H1 (cell line): ENCODE results near the gene THBS4. TPM values are rescaled to one million over a fixed set of nuclear protein-coding genes. Genes with fewer than 3 reads are reported as not detected.

ENCODE experiments used
- CTCF ChIA-PET: fragments of 300-600 bp; sonication (Branson Sonifier 250); formaldehyde crosslinking; loops from one replicate; lab custom pipeline; 2021; ENCODE audit not compliant: partially characterized antibody; lab: Charles Lee
- POLR2A ChIA-PET: fragments of 300-600 bp; sonication (Branson Sonifier 250); formaldehyde crosslinking; loops from one replicate; lab custom pipeline; 2021; ENCODE audit warnings: inconsistent platforms; ENCODE audit not compliant: partially characterized antibody; lab: Charles Lee
- DNase-seq, 2 experiments: peaks; one replicate each; pipeline versions ENCODE4 v3.0.0 to v3.0.0-alpha.2; 2010 to 2022; ENCODE audit warnings: low spot score in 2 of 2, low read depth in 1 of 2, mixed read lengths in 1 of 2
- FAIRE-seq: peaks from 2 replicates; lab custom pipeline; 2011; peaks lifted over from hg19 to GRCh38; lab: Jason Lieb, UNC
- H2AFZ ChIP-seq: 2 replicates; pipeline ENCODE4 v1.8.1; 2012; ENCODE audit warnings: low read length, inconsistent platforms
- H2AK5ac ChIP-seq: 2 replicates; pipeline ENCODE4 v1.6.1; 2013; ENCODE audit warnings: low read depth, low read length
- H2BK120ac ChIP-seq: replicated peaks from 2 replicates; pipeline ENCODE3; 2013; ENCODE audit warnings: low read depth, low read length, inconsistent platforms
- H2BK12ac ChIP-seq: 2 replicates; pipeline ENCODE4 v1.6.1; 2013; ENCODE audit warnings: low read depth, low read length
- H2BK15ac ChIP-seq: 2 replicates; pipeline ENCODE4 v1.6.1; 2013; ENCODE audit warnings: low read length
- H2BK20ac ChIP-seq: 2 replicates; pipeline ENCODE4 v1.6.1; 2013; ENCODE audit warnings: low read length
- H2BK5ac ChIP-seq: 2 replicates; pipeline ENCODE4 v1.6.1; 2013; ENCODE audit warnings: low read depth, low read length
- H3K14ac ChIP-seq: 2 replicates; pipeline ENCODE4 v1.6.1; 2013; ENCODE audit warnings: inconsistent platforms; ENCODE audit not compliant: insufficient read length
- H3K18ac ChIP-seq: 2 replicates; pipeline ENCODE4 v1.6.1; 2013; ENCODE audit warnings: low read length; ENCODE audit errors: extremely low read depth
- H3K23ac ChIP-seq: 2 replicates; pipeline ENCODE4 v1.6.1; 2013; ENCODE audit warnings: inconsistent platforms; ENCODE audit not compliant: insufficient read length
- H3K23me2 ChIP-seq: 2 replicates; pipeline ENCODE4 v1.6.1; 2013; ENCODE audit warnings: low read depth, low read length
- H3K27ac ChIP-seq: 2 replicates; pipeline ENCODE4 v1.6.1; 2011; ENCODE audit warnings: low read depth, low read length, inconsistent platforms
- H3K27me3 ChIP-seq, 4 experiments: replicated peaks in 1 of 4; 1 replicate in 1 of 4; 2 replicates in 3 of 4; pipeline versions ENCODE4 v1.6.1 to v1.8.1; 2011 to 2013; ENCODE audit warnings: low read length in 3 of 4, mild to moderate bottlenecking in 3 of 4, inconsistent platforms in 2 of 4, mixed read lengths in 2 of 4, moderate library complexity in 1 of 4; ENCODE audit not compliant: control insufficient read depth in 3 of 4, insufficient read depth in 3 of 4; ENCODE audit errors: extremely low read depth in 1 of 4
- H3K36me3 ChIP-seq, 4 experiments: 2 replicates each; pipeline versions ENCODE4 v1.6.1 to v1.8.1; 2011 to 2013; ENCODE audit warnings: mild to moderate bottlenecking in 4 of 4, low read length in 3 of 4, moderate library complexity in 2 of 4, control low read depth in 1 of 4, inconsistent platforms in 1 of 4; ENCODE audit not compliant: insufficient read depth in 4 of 4, control insufficient read depth in 2 of 4
- H3K4ac ChIP-seq: replicated peaks from 2 replicates; pipeline ENCODE3; 2013; ENCODE audit warnings: low read length, low read depth, mixed read lengths, inconsistent platforms; ENCODE audit not compliant: insufficient read length
- H3K4me1 ChIP-seq, 4 experiments: replicated peaks in 1 of 4; 1 replicate in 1 of 4; 2 replicates in 3 of 4; pipeline versions ENCODE4 v1.6.1 to v1.8.1; 2011 to 2013; ENCODE audit warnings: low read length in 3 of 4, inconsistent platforms in 2 of 4, mixed read lengths in 1 of 4; ENCODE audit not compliant: insufficient read depth in 4 of 4, control insufficient read depth in 3 of 4
- H3K4me2 ChIP-seq, 2 experiments: 2 replicates each; pipeline versions ENCODE4 v1.6.1 to v1.8.1; 2011 to 2013; ENCODE audit warnings: low read depth in 2 of 2, low read length in 2 of 2, control low read depth in 1 of 2, inconsistent platforms in 1 of 2, mild to moderate bottlenecking in 1 of 2; ENCODE audit not compliant: insufficient read depth in 1 of 2
- H3K4me3 ChIP-seq, 4 experiments: fragments of 200-600, 300-600 bp in 1 of 4; sonication (generic), shearing (Covaris generic), sonication (Bioruptor Twin) in 1 of 4; 2 replicates each; pipeline versions ENCODE4 v1.5.1 to v1.8.1; 2011 to 2016; ENCODE audit warnings: low read length in 4 of 4, low read depth in 3 of 4, control low read depth in 2 of 4, inconsistent platforms in 2 of 4, mild to moderate bottlenecking in 2 of 4, mixed read lengths in 1 of 4, moderate library complexity in 1 of 4; ENCODE audit not compliant: insufficient read depth in 2 of 4; ENCODE audit errors: extremely low read depth in 1 of 4
- H3K56ac ChIP-seq: replicated peaks from 2 replicates; pipeline ENCODE3; 2013; ENCODE audit warnings: low read depth, mild to moderate bottlenecking, mixed read lengths, low read length, inconsistent platforms; ENCODE audit not compliant: insufficient read length
- H3K79me1 ChIP-seq: 2 replicates; pipeline ENCODE4 v1.6.1; 2013; ENCODE audit warnings: low read depth, low read length, control low read depth
- H3K79me2 ChIP-seq, 2 experiments: 2 replicates each; pipeline versions ENCODE4 v1.6.1 to v1.8.1; 2012 to 2013; ENCODE audit warnings: low read length in 2 of 2, mild to moderate bottlenecking in 2 of 2, inconsistent platforms in 1 of 2; ENCODE audit not compliant: insufficient read depth in 2 of 2, control insufficient read depth in 1 of 2
- H3K9ac ChIP-seq, 4 experiments: replicated peaks in 1 of 4; 1 replicate in 1 of 4; 2 replicates in 3 of 4; pipeline versions ENCODE4 v1.6.1 to v1.8.1; 2011 to 2013; ENCODE audit warnings: low read depth in 3 of 4, low read length in 3 of 4, control low read depth in 2 of 4, mild to moderate bottlenecking in 2 of 4, moderate library complexity in 2 of 4, inconsistent platforms in 1 of 4; ENCODE audit errors: extremely low read depth in 1 of 4
- H3K9me3 ChIP-seq, 2 experiments: 2 replicates each; pipeline versions ENCODE4 v1.6.1 to v1.8.1; 2012 to 2013; ENCODE audit warnings: mild to moderate bottlenecking in 2 of 2, moderate library complexity in 2 of 2, control low read depth in 1 of 2, inconsistent platforms in 1 of 2, low read depth in 1 of 2, low read length in 1 of 2, mixed read lengths in 1 of 2; ENCODE audit not compliant: insufficient read depth in 2 of 2
- H4K20me1 ChIP-seq, 2 experiments: replicated peaks in 1 of 2; 2 replicates each; pipeline versions ENCODE3 to v1.8.1; 2011 to 2013; ENCODE audit warnings: inconsistent platforms in 2 of 2, low read length in 2 of 2, mild to moderate bottlenecking in 1 of 2; ENCODE audit not compliant: insufficient read depth in 2 of 2, control insufficient read depth in 1 of 2
- H4K5ac ChIP-seq: 2 replicates; pipeline ENCODE4 v1.6.1; 2013; ENCODE audit warnings: low read length, low read depth, mixed read lengths, inconsistent platforms; ENCODE audit not compliant: insufficient read length
- H4K8ac ChIP-seq: 2 replicates; pipeline ENCODE4 v1.8.0; 2013; ENCODE audit warnings: mild to moderate bottlenecking, moderate library complexity, low read length, inconsistent platforms; ENCODE audit not compliant: insufficient read depth; ENCODE audit errors: extremely low read depth
- H4K91ac ChIP-seq: replicated peaks from 2 replicates; pipeline ENCODE3; 2013; ENCODE audit warnings: low read length, mixed read lengths, inconsistent platforms; ENCODE audit not compliant: insufficient read length
- TEAD4 ChIP-seq: IDR thresholded peaks from 2 replicates; pipeline ENCODE4 v1.6.1; 2012; ENCODE audit warnings: low read depth, low read length, inconsistent platforms, mixed read lengths
- USF2 ChIP-seq: IDR thresholded peaks from 2 replicates; pipeline ENCODE4 v1.6.1; 2011; ENCODE audit warnings: low read length, improper control_type of control experiment
- WGBS, 2 experiments: shearing (Covaris generic) in 1 of 2; methylation state at CpG; one replicate each; pipeline versions ENCODE4 v1.1.6 to v1.1.7; 2013 to 2015; ENCODE audit warnings: low lambda C conversion rate in 2 of 2, mixed read lengths in 2 of 2, inconsistent platforms in 1 of 2, low coverage in 1 of 2, missing lambda C conversion rate in 1 of 2; ENCODE audit not compliant: insufficient replicate concordance in 2 of 2, insufficient coverage in 1 of 2, insufficient read length in 1 of 2; ENCODE audit errors: extremely low coverage in 1 of 2, missing lambda C conversion rate in 1 of 2; 5-methylcytosine and 5-hydroxymethylcytosine counted together
- polyA plus RNA-seq, 7 experiments: library from polyadenylated mRNA; depleted of rRNA in 3 of 7; stranded (reverse) in 5 of 7; unstranded in 2 of 7; fragments of >200 nt in 5 of 7; fragments of 200-250 nt in 2 of 7; gene quantifications; 1 replicate in 5 of 7; 2 replicates in 1 of 7; 4 replicates in 1 of 7; pipeline versions ENCODE4 v1.2.1 to v1.2.3, GENCODE V29; 2011 to 2013; ENCODE audit warnings: missing spikeins in 2 of 7, mixed read lengths in 2 of 7
- total RNA-seq: library from RNA; stranded (reverse); fragmentation: NEBNext Ultra II Directional; extraction: Animal tissue kit (Norgen Biotek cat#: 25700); gene quantifications from 2 replicates; pipeline ENCODE4 v1.2.1, GENCODE V29; 2021

The THBS4 gene
- total and polyA plus RNA-seq, 2 of the 8 experiments (the other 6 are each of a cell fraction or from before 2014, with no cell fraction given) = 12.8 to 25.4 TPM

GRCh38 chr5:80052464-80052863, 17.3 kb downstream of the THBS4 start:
- no peaks in the 10 kb centered on the region for H3K79me1 ChIP-seq
- no peak for TF ChIP-seq USF2
- TF ChIP-seq TEAD4 = no peak
- no peak overlapping the region for H3K14ac ChIP-seq
- no peak overlapping the region for H3K18ac ChIP-seq
- no peak overlapping the region for H2AK5ac ChIP-seq
- CTCF ChIA-PET = interaction anchor here (1.8 kb wide), 1 partner anchor 31 kb away, joined by 4 read pairs; no protein-coding TSS in a partner anchor
- H2BK20ac ChIP-seq = no peak overlapping the region
- H2BK12ac ChIP-seq = no peak overlapping the region
- H3K36me3 ChIP-seq = no peaks in the 10 kb centered on the region
- H4K8ac ChIP-seq = no peak overlapping the region
- H4K20me1 ChIP-seq = no peaks in the 10 kb centered on the region
- no peak overlapping the region for H4K5ac ChIP-seq
- H3K23me2 ChIP-seq = no peaks in the 10 kb centered on the region; the same call in 1 of the 2 replicates
- H3K9ac ChIP-seq = no peak overlapping the region
- no peak overlapping the region for H3K23ac ChIP-seq
- H2BK5ac ChIP-seq = no peak overlapping the region
- 87 to 100% methylated on average over 1 to 8 of the region's 8 CpGs for WGBS, 2 experiments
- H3K4me3 ChIP-seq = no peak overlapping the region
- H2BK120ac ChIP-seq = no peak overlapping the region
- no peaks in the 10 kb centered on the region for H3K27me3 ChIP-seq
- H2AFZ ChIP-seq = no peak overlapping the region
- H3K4me1 ChIP-seq = peaks cover 0 to 7% (median 0%) of the 10 kb centered on the region in 4 experiments; a peak in 3 of 7 replicates
- H3K4me2 ChIP-seq = no peak overlapping the region
- no peaks in the 10 kb centered on the region for H3K9me3 ChIP-seq
- H3K79me2 ChIP-seq = no peaks in the 10 kb centered on the region
- H3K56ac ChIP-seq = no peak overlapping the region
- H3K4ac ChIP-seq = no peak overlapping the region
- no peak for DNase-seq
- POLR2A ChIA-PET = no interaction called here
- no peak for FAIRE-seq
- H2BK15ac ChIP-seq = no peak overlapping the region
- H3K27ac ChIP-seq = no peak overlapping the region
- H4K91ac ChIP-seq = no peak overlapping the region
